ENCODE results near the gene ARHGAP26.

DNA sequence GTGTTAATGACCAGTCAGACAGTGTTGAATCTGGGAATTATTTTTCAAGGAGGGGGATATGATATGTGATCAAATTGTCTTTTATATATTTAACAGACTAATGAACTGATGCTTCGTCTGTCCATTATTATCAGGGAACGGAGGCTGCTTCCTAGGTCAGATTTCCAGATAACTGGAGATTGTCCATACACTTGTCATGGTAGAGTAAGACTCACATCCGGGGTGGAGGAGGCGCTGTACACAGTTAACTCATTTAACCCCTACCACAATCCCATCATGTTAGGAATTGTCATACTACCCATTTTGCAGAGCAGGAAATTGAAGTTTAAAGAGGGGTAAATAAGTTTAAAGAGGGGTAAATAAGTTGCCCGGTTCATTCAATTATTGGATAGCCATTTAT, 55.9 kb downstream of the ARHGAP26 start:
- no peak for TF ChIP-seq CTCF (IDR thresholded peaks at IDR 0.05)
- no peak for TF ChIP-seq POLR2A (IDR thresholded peaks at IDR 0.05)
